Liver (tissue), 9 donors: ENCODE results near the gene FAM78B. TPM values are rescaled to one million over a fixed set of nuclear protein-coding genes. Genes with fewer than 3 reads are reported as not detected.

Source experiments
- DNase-seq: peaks from one replicate; pipeline ENCODE4 v3.0.0-alpha.2; 2017; ENCODE audit warnings: low spot score
- H3K27ac ChIP-seq, 2 donors: one replicate each; pipeline ENCODE4 v1.7.0; 2013; ENCODE audit warnings: inconsistent platforms in 2 of 2, low read length in 2 of 2, control low read depth in 1 of 2, low read depth in 1 of 2, mild to moderate bottlenecking in 1 of 2
- H3K27me3 ChIP-seq, 4 donors: one replicate each; pipeline versions ENCODE4 v1.6.1 to v1.7.0; 2013; ENCODE audit warnings: low read length in 3 of 4, inconsistent platforms in 1 of 4, mild to moderate bottlenecking in 1 of 4, moderate library complexity in 1 of 4; ENCODE audit not compliant: control insufficient read depth in 4 of 4, insufficient read depth in 4 of 4
- H3K36me3 ChIP-seq, 4 donors: one replicate each; pipeline versions ENCODE4 v1.6.1 to v1.7.0; 2013; ENCODE audit warnings: low read length in 3 of 4, mild to moderate bottlenecking in 3 of 4, low read depth in 1 of 4, moderate library complexity in 1 of 4; ENCODE audit not compliant: control insufficient read depth in 4 of 4, insufficient read depth in 3 of 4
- H3K4me1 ChIP-seq, 4 donors: one replicate each; pipeline versions ENCODE4 v1.6.1 to v1.7.0; 2013; ENCODE audit warnings: low read length in 3 of 4, mild to moderate bottlenecking in 3 of 4, moderate library complexity in 1 of 4; ENCODE audit not compliant: control insufficient read depth in 4 of 4, insufficient read depth in 4 of 4
- H3K4me3 ChIP-seq, 3 donors: one replicate each; pipeline versions ENCODE4 v1.6.1 to v1.7.0; 2013; ENCODE audit warnings: low read length in 3 of 3, control low read depth in 1 of 3, low read depth in 1 of 3, mild to moderate bottlenecking in 1 of 3
- H3K9ac ChIP-seq, 2 donors: one replicate each; pipeline ENCODE4 v1.7.0; 2013; ENCODE audit warnings: low read length in 2 of 2, mild to moderate bottlenecking in 2 of 2, moderate library complexity in 2 of 2, control low read depth in 1 of 2, low read depth in 1 of 2
- H3K9me3 ChIP-seq, 4 donors: one replicate each; pipeline versions ENCODE4 v1.6.1 to v1.7.0; 2013; ENCODE audit warnings: low read length in 3 of 4; ENCODE audit not compliant: control insufficient read depth in 4 of 4
- ATF3 ChIP-seq: IDR thresholded peaks from 2 replicates; pipeline ENCODE4 v1.6.1; 2016; ENCODE audit warnings: antibody characterized with exemption
- EGR1 ChIP-seq, 2 donors: IDR thresholded peaks; 2 replicates each; pipeline ENCODE4 v1.6.1; 2016 to 2018; ENCODE audit warnings: antibody characterized with exemption in 2 of 2, low read depth in 2 of 2
- FOXA1 ChIP-seq: IDR thresholded peaks from 2 replicates; pipeline ENCODE4 v1.6.1; 2016; ENCODE audit warnings: antibody characterized with exemption
- FOXA2 ChIP-seq: IDR thresholded peaks from 2 replicates; pipeline ENCODE4 v1.6.1; 2016; ENCODE audit warnings: antibody characterized with exemption
- HNF4A ChIP-seq, 2 donors: conservative IDR thresholded peaks; 2 replicates each; pipeline ENCODE4 v1.6.1; 2016; ENCODE audit warnings: antibody characterized with exemption in 2 of 2, mild to moderate bottlenecking in 2 of 2
- HNF4G ChIP-seq: IDR thresholded peaks from 2 replicates; pipeline ENCODE4 v1.6.1; 2016; ENCODE audit warnings: antibody characterized with exemption
- JUND ChIP-seq, 2 donors: IDR thresholded peaks; 2 replicates each; pipeline ENCODE4 v1.6.1; 2016; ENCODE audit warnings: antibody characterized with exemption in 2 of 2
- MAX ChIP-seq: IDR thresholded peaks from 2 replicates; pipeline ENCODE4 v1.6.1; 2016; ENCODE audit warnings: antibody characterized with exemption
- NR2F2 ChIP-seq: IDR thresholded peaks from 2 replicates; pipeline ENCODE4 v1.6.1; 2016; ENCODE audit warnings: antibody characterized with exemption
- RAD21 ChIP-seq, 2 donors: IDR thresholded peaks; 2 replicates each; pipeline ENCODE4 v1.6.1; 2016; ENCODE audit warnings: antibody characterized with exemption in 2 of 2, mild to moderate bottlenecking in 2 of 2
- REST ChIP-seq: IDR thresholded peaks from 2 replicates; pipeline ENCODE4 v1.6.1; 2016; ENCODE audit warnings: antibody characterized with exemption, mild to moderate bottlenecking
- RXRA ChIP-seq, 2 donors: IDR thresholded peaks; 2 replicates each; pipeline ENCODE4 v1.6.1; 2017 to 2018; ENCODE audit warnings: antibody characterized with exemption in 2 of 2, mild to moderate bottlenecking in 1 of 2
- SP1 ChIP-seq: IDR thresholded peaks from 2 replicates; pipeline ENCODE4 v1.6.1; 2018; ENCODE audit warnings: antibody characterized with exemption, mild to moderate bottlenecking
- TAF1 ChIP-seq: conservative IDR thresholded peaks from 2 replicates; pipeline ENCODE4 v1.6.1; 2016; ENCODE audit warnings: antibody characterized with exemption, mild to moderate bottlenecking
- YY1 ChIP-seq: IDR thresholded peaks from 2 replicates; pipeline ENCODE4 v1.6.1; 2016; ENCODE audit warnings: antibody characterized with exemption, mild to moderate bottlenecking
- ZBTB33 ChIP-seq: IDR thresholded peaks from 2 replicates; pipeline ENCODE4 v1.6.1; 2016; ENCODE audit warnings: antibody characterized with exemption
- WGBS: extraction: QIAGEN DNeasy Blood & Tissue Kit; methylation state at CpG from one replicate; pipeline ENCODE4 v1.1.7; 2013; 5-methylcytosine and 5-hydroxymethylcytosine counted together
- polyA plus RNA-seq, 2 donors: library from polyadenylated mRNA; stranded (reverse) in 1 of 2; unstranded in 1 of 2; fragments of 200-250 nt in 1 of 2; fragments of >200 nt in 1 of 2; fragmentation: Nextera tagmentation in 1 of 2; extraction: Ambion mirVana in 1 of 2; gene quantifications; one replicate each; pipeline versions ENCODE4 v1.2.1 to v1.2.3, GENCODE V29; 2013 to 2015
- total RNA-seq, 2 donors: library from RNA; depleted of rRNA; stranded (reverse); fragments of >200 nt; gene quantifications; one replicate each; pipeline ENCODE4 v1.2.3, GENCODE V29; 2014
- TF ChIP-seq, protein P1 (sequence below): fragments of 150-350 bp; IDR thresholded peaks from 2 replicates; pipeline ENCODE4 v1.5.1; 2017; ENCODE audit warnings: improper control_type of control experiment, low read depth, low read length; ENCODE audit not compliant: missing input control
- donor health status: healthy.
- donor health status: healthy.
- donor health status: healthy.
- donor health status: healthy.
- donor health status: healthy.

The FAM78B gene
- total and polyA plus RNA-seq, 4 donors, result 0.14 to 0.92 (median 0.49) TPM

- TF ChIP-seq REST (no peak), FOXA2 (no peak), FOXA1 (no peak), NR2F2 (no peak), SP1 (no peak), TAF1 (no peak), ATF3 (no peak), RAD21 (IDR thresholded peaks at IDR 0.05) (no peak), RXRA (IDR thresholded peaks at IDR 0.05) (no peak)
- no peaks in the 10 kb centered on the region for H3K9me3 ChIP-seq
- WGBS, result 74% methylated on average over 1 of the region's 1 CpG
- H3K27ac ChIP-seq, result no peak overlapping the region
- no peak for DNase-seq
- H3K9ac ChIP-seq, result no peak overlapping the region
- no peaks in the 10 kb centered on the region for H3K36me3 ChIP-seq
- no peak overlapping the region for H3K4me3 ChIP-seq
- no peaks in the 10 kb centered on the region for H3K4me1 ChIP-seq
- H3K27me3 ChIP-seq, result no peaks in the 10 kb centered on the region
Measured at GRCh38 chr1:166026555-166026954, 140.2 kb downstream of the FAM78B start.

DNA sequence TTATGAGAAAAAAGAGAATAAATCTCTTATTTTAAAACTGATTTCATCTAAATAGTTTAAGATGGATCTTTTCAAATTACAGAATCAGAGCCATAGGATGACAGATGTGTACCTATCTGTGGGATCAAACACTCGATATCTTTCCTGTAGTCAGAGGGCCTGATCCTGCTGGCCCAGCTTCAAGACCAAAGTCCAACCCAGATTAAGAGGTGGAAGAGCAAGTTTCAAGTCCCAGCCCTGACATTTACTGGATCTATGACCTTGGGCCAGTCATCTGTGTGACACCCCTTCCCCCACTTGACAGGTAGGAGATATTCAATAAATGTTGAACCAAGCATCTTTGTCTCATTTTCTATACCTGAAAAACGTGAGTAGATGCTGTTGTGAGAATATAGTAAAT, 140.7 kb downstream of the FAM78B start:
- 25% methylated on average over 2 of the region's 2 CpGs for WGBS
- no peak for DNase-seq
- Histone ChIP-seq H3K36me3 (no peaks in the 10 kb centered on the region), H3K27me3 (no peaks in the 10 kb centered on the region), H3K9ac (no peak overlapping the region), H3K4me3 (no peak overlapping the region), H3K4me1 (no peaks in the 10 kb centered on the region), H3K27ac (no peak overlapping the region), H3K9me3 (no peaks in the 10 kb centered on the region)
- TF ChIP-seq HNF4A (conservative IDR thresholded peaks at IDR 0.05) (peak; percentile 32 to 66), RAD21 (IDR thresholded peaks at IDR 0.05) (no peak), SP1 (no peak)
- TF ChIP-seq, protein P1, sequence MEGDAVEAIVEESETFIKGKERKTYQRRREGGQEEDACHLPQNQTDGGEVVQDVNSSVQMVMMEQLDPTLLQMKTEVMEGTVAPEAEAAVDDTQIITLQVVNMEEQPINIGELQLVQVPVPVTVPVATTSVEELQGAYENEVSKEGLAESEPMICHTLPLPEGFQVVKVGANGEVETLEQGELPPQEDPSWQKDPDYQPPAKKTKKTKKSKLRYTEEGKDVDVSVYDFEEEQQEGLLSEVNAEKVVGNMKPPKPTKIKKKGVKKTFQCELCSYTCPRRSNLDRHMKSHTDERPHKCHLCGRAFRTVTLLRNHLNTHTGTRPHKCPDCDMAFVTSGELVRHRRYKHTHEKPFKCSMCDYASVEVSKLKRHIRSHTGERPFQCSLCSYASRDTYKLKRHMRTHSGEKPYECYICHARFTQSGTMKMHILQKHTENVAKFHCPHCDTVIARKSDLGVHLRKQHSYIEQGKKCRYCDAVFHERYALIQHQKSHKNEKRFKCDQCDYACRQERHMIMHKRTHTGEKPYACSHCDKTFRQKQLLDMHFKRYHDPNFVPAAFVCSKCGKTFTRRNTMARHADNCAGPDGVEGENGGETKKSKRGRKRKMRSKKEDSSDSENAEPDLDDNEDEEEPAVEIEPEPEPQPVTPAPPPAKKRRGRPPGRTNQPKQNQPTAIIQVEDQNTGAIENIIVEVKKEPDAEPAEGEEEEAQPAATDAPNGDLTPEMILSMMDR, result no peak

- WGBS, result 17% methylated on average over 3 of the region's 3 CpGs
- no peaks in the 10 kb centered on the region for H3K27me3 ChIP-seq
- H3K9me3 ChIP-seq, result no peaks in the 10 kb centered on the region
- H3K4me1 ChIP-seq, result no peaks in the 10 kb centered on the region
- DNase-seq, result no peak
- no peaks in the 10 kb centered on the region for H3K36me3 ChIP-seq
- H3K9ac ChIP-seq, result no peak overlapping the region
- no peak overlapping the region for H3K4me3 ChIP-seq
- no peak overlapping the region for H3K27ac ChIP-seq
- TF ChIP-seq NR2F2 (no peak), ZBTB33 (no peak), RAD21 (IDR thresholded peaks at IDR 0.05) (no peak), RXRA (IDR thresholded peaks at IDR 0.05) (no peak), TAF1 (no peak), EGR1 (IDR thresholded peaks at IDR 0.05; ENCODE audit: low read depth in 2 of 2) (no peak), HNF4A (conservative IDR thresholded peaks at IDR 0.05) (no peak), YY1 (no peak), MAX (no peak), FOXA2 (no peak), FOXA1 (no peak), ATF3 (no peak), SP1 (no peak), JUND (IDR thresholded peaks at IDR 0.05) (no peak), HNF4G (no peak)
- TF ChIP-seq, protein P1, result no peak
Measured at GRCh38 chr1:166020210-166020609, 146.6 kb downstream of the FAM78B start.
